Measurements from ENCODE around the gene PA2G4.

DNA sequence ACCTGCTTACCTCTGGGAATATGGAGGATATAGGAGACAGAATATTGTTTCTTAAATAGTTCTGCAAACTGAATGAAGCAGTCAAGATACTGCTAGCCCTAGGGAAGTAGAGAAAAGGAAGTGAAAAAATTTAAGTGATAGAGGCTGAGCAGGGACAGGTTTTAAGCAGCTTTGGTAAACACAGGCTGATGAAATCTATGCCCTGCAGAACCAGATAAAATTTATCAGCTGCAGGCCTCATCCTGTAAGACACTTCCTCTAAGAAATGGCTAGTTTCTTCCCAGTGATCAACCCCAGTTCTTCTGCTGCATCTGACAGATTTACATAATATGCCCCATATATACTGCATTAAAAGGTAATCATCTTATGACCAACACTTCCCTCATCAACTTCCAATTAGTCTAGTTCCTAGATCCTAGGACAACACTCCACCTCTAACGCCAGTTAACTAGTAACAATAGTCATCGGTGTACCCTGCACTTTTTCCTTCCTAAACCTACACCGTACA, 22.4 kb downstream of the PA2G4 start:
- TF ChIP-seq PHF8 (IDR thresholded peaks at IDR 0.05; ENCODE audit: borderline replicate concordance, low read depth) (no peak), MAFK (IDR thresholded peaks at IDR 0.05; ENCODE audit: partially characterized antibody) (no peak), RFX5 (IDR thresholded peaks at IDR 0.05) (no peak), EHF (CRISPR knock-in tag; IDR thresholded peaks at IDR 0.05) (no peak), POLR2A (IDR thresholded peaks at IDR 0.05; ENCODE audit: low read length) (no peak), BHLHE40 (IDR thresholded peaks at IDR 0.05; ENCODE audit: low read depth, low read length) (no peak), EP300 (IDR thresholded peaks at IDR 0.05) (no peak), POLR2AphosphoS2 (conservative IDR thresholded peaks at IDR 0.05; ENCODE audit: low read length) (no peak), HOXA7 (CRISPR knock-in tag; IDR thresholded peaks at IDR 0.05) (no peak), KDM1A (IDR thresholded peaks at IDR 0.05; ENCODE audit: low read depth) (no peak)
- TF ChIP-seq, protein P1, sequence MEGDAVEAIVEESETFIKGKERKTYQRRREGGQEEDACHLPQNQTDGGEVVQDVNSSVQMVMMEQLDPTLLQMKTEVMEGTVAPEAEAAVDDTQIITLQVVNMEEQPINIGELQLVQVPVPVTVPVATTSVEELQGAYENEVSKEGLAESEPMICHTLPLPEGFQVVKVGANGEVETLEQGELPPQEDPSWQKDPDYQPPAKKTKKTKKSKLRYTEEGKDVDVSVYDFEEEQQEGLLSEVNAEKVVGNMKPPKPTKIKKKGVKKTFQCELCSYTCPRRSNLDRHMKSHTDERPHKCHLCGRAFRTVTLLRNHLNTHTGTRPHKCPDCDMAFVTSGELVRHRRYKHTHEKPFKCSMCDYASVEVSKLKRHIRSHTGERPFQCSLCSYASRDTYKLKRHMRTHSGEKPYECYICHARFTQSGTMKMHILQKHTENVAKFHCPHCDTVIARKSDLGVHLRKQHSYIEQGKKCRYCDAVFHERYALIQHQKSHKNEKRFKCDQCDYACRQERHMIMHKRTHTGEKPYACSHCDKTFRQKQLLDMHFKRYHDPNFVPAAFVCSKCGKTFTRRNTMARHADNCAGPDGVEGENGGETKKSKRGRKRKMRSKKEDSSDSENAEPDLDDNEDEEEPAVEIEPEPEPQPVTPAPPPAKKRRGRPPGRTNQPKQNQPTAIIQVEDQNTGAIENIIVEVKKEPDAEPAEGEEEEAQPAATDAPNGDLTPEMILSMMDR (IDR thresholded peaks at IDR 0.05), result no peak
- TF ChIP-seq, protein P2, sequence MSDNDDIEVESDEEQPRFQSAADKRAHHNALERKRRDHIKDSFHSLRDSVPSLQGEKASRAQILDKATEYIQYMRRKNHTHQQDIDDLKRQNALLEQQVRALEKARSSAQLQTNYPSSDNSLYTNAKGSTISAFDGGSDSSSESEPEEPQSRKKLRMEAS (IDR thresholded peaks at IDR 0.05), result no peak
- TF ChIP-seq, protein P3, sequence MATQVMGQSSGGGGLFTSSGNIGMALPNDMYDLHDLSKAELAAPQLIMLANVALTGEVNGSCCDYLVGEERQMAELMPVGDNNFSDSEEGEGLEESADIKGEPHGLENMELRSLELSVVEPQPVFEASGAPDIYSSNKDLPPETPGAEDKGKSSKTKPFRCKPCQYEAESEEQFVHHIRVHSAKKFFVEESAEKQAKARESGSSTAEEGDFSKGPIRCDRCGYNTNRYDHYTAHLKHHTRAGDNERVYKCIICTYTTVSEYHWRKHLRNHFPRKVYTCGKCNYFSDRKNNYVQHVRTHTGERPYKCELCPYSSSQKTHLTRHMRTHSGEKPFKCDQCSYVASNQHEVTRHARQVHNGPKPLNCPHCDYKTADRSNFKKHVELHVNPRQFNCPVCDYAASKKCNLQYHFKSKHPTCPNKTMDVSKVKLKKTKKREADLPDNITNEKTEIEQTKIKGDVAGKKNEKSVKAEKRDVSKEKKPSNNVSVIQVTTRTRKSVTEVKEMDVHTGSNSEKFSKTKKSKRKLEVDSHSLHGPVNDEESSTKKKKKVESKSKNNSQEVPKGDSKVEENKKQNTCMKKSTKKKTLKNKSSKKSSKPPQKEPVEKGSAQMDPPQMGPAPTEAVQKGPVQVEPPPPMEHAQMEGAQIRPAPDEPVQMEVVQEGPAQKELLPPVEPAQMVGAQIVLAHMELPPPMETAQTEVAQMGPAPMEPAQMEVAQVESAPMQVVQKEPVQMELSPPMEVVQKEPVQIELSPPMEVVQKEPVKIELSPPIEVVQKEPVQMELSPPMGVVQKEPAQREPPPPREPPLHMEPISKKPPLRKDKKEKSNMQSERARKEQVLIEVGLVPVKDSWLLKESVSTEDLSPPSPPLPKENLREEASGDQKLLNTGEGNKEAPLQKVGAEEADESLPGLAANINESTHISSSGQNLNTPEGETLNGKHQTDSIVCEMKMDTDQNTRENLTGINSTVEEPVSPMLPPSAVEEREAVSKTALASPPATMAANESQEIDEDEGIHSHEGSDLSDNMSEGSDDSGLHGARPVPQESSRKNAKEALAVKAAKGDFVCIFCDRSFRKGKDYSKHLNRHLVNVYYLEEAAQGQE (IDR thresholded peaks at IDR 0.05), result no peak
- TF ChIP-seq, protein P4, sequence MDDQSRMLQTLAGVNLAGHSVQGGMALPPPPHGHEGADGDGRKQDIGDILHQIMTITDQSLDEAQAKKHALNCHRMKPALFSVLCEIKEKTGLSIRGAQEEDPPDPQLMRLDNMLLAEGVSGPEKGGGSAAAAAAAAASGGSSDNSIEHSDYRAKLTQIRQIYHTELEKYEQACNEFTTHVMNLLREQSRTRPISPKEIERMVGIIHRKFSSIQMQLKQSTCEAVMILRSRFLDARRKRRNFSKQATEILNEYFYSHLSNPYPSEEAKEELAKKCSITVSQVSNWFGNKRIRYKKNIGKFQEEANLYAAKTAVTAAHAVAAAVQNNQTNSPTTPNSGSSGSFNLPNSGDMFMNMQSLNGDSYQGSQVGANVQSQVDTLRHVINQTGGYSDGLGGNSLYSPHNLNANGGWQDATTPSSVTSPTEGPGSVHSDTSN (IDR thresholded peaks at IDR 0.05), result no peak
